GM21423 (cell line): Measurements from ENCODE around the gene RIBC2.

Source experiments
- ATAC-seq: cut with Tn5 transposase; IDR thresholded peaks from one replicate; pipeline ENCODE4 v1.9.1; 2021; ENCODE audit warnings: mild to moderate bottlenecking, moderate library complexity; ENCODE audit not compliant: unreplicated experiment

Gene RIBC2

GRCh38 chr22:45470871-45471270 is 57.4 kb downstream of the RIBC2 start:
- ATAC-seq, result no peak

DNA sequence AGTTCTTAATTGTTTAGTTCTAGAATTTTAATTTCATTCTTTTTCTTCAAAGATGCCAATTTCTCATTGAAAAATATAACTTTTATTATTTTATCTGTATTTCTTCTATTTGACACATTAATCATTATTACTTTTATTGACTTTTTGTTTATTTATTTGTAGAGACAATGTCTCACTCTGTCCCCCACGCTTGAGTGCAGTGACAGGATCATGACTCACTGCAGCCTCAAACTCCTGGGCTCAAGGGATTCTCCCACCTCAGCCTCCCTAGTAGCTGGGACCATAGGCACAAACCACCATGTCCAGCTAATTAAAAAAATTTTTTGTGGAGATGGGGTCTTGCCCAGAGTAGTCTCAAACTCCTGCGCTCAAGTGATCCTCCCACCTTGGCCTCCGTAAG is 58.9 kb downstream of the RIBC2 start:
- no peak for ATAC-seq

GRCh38 chr22:45473626-45474237 is 60.2 kb downstream of the RIBC2 start:
- ATAC-seq, result no peak

DNA sequence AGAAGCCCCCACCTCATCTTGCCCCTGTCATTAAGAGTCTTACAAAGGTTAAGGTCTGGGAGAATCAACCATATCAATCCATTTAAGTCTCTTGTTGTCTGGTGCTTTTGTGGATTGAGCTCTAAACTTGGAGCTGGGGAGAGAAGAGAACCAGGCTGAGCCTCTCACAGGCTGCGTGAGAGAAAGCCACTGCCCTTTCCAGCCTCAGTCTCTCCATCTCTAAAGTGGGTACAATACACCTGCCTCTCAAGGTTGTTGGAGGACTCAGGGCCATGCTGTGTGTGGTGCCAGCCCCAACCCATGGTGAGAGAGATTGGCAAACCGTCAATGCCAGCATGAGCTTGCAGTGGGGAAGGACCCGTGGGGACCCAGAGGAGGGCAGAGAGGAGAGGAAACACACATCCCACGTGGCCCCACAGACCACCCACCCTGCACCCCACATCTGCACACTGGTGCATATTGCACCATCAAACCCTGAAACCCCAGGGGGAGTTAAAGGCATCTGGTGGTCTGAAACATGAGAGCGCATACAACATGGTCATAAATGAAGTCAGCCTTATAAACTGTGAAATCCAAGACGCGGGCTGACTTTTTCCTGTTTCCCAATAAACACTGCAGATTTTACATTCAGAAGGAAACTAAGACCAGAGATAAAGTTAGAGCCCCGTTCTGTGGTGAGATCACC is 61.7 kb downstream of the RIBC2 start:
- ATAC-seq, result no peak

DNA sequence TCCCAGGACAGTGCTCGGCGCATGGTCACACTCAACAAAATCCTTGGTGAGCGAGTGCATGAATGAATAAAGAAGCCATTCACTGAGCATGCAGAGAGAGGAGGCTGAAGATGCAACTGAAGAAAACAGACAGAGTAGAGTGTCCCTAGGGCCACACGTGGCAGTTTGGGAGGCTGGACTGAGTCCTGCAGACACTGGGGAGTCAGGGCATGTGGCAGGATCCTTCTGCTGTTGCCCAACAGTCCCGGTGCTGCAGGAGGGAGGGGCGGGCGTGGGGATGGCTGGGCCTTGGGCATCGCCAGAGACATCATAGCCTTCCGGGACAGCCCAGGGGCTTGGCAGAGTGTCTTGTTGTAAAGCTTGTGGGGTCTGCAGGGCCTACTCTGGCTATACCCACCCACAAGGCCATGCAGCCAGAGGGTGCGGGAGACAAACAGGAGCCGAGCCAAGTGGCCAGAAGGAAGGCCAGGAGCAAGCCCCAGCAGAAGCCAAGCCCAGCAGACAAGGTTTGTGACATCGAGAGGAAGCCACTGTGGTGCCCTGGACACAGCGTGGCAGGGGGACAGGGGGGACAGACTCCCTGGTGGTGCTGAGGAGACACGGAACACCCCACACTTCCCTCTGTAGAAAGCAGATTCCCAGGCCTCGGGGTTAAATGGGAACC is 62.5 kb downstream of the RIBC2 start:
- ATAC-seq, result no peak

GRCh38 chr22:45476814-45477213 is 63.3 kb downstream of the RIBC2 start:
- ATAC-seq, result no peak

DNA sequence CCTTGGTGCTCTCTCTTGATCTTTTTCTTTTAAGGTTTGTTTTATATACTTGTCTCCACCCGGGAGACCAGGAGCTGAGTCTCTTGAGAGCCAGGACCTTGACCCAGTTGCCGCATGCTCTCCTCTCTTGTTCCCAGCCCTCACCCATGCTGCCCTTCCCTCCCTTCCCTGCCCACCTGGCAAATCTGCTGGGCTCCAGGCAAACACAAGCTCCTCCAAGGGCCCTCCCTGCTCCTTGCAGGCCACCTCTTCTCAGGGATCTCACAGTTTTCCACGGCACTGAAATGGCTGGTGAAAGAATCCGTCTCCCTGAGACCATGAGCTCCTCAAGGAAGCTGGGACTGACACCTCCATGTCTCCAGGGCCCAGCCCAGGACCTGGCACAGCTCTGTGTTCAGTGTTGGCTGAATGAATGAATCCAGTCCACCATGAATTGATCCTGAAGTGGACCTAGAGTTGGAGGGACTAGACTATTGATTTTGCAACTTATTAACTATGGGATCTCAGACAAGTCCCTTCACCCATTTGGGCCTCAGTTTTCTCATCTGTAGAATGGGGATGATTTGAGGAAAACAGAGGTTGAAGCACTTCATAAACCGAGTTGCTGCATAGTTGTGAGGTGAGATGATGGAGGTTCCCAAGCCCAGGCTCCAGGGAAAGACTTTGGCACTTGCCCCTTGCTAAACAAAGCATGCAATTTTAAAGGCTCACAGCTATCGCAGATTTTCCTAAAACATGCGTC is 64.0 kb downstream of the RIBC2 start:
- no peak for ATAC-seq

DNA sequence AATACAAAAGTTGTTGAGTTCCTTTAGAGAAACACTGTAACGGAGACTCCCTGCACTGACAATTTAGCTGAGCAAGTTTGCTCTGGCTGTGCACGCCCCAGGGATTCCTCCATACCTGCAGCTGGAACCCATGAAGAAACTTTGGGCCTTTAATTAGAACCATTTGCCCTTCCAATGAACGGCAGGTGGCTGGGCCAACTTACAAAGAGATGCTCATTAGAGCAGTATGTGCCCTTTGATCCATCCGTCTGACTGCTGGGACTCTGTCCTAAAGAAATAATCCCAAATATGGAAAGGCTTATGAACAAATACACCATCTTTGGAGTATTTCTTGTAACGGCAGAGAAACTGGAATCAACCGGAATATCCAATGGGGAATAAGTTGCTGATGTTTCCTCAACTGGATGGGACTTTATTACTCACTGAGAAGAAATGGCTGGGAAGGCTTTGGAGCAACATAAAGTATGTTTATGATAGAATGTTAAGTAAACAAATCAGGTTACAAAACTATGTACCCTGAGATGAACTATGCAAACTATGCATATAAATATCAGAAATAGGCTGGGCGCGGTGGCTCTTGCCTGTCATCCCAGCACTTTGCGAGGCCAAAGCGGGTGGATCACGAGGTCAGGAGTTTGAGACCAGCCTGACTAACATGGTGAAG is 64.7 kb downstream of the RIBC2 start:
- no peak for ATAC-seq

GRCh38 chr22:45480717-45481116 is 67.2 kb downstream of the RIBC2 start:
- ATAC-seq, result no peak

DNA sequence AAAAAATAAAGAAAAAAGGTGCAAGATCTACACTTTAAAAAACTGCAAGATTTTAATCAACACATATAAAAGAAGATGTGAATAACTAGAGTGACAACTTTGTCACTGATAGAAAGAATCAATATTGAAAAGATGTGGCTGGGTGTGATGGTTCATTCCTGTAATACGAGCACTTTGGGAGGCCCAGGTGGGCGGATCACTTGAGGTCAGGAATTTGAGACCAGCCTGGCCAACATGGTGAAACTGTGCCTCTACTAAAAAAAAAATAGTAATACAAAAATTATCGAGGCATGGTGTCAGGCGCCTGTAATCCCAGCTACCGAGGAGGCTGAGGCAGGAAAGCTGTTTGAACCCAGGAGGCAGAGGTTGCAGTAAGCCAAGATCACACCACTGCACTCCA is 68.2 kb downstream of the RIBC2 start:
- no peak for ATAC-seq
